Measurements from ENCODE around the gene PHACTR3. TPM values are rescaled to one million over a fixed set of nuclear protein-coding genes. Genes with fewer than 3 reads are reported as not detected.

PHACTR3 gene
- total RNA-seq, 1 experiment from 2014 or later: 10.0 TPM

DNA sequence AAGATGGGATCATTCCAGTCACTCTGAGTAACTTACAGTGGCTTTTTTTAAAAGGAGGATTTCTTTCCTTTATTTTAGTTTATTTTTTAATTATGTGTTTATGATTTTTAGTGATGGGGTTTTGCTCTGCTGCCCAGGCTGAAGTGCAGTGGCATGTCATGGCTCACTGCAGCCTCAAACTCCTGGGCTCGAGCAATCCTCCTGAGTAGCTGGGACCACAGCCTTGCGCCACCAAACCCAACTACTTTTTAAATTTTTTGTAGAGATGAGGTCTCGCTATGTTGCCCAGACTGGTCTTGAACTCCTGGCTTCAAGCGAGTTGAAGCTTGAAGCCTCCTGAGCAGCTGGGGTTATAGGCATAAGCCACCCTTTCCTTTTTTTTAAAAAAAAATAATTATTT is 31.8 kb upstream of the PHACTR3 start:
- TF ChIP-seq, protein P1, sequence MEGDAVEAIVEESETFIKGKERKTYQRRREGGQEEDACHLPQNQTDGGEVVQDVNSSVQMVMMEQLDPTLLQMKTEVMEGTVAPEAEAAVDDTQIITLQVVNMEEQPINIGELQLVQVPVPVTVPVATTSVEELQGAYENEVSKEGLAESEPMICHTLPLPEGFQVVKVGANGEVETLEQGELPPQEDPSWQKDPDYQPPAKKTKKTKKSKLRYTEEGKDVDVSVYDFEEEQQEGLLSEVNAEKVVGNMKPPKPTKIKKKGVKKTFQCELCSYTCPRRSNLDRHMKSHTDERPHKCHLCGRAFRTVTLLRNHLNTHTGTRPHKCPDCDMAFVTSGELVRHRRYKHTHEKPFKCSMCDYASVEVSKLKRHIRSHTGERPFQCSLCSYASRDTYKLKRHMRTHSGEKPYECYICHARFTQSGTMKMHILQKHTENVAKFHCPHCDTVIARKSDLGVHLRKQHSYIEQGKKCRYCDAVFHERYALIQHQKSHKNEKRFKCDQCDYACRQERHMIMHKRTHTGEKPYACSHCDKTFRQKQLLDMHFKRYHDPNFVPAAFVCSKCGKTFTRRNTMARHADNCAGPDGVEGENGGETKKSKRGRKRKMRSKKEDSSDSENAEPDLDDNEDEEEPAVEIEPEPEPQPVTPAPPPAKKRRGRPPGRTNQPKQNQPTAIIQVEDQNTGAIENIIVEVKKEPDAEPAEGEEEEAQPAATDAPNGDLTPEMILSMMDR (IDR thresholded peaks at IDR 0.05; ENCODE audit: unreplicated experiment): no peak
- Mint-ChIP-seq H3K36me3 (ENCODE audit: insufficient read depth, unreplicated experiment) (no peaks in the 10 kb centered on the region), H3K4me3 (ENCODE audit: low read depth, unreplicated experiment) (no peak overlapping the region), H3K27me3 (ENCODE audit: unreplicated experiment) (peaks cover 72% of the 10 kb centered on the region), H3K27ac (ENCODE audit: unreplicated experiment) (no peak overlapping the region), H3K9me3 (ENCODE audit: low read depth, unreplicated experiment) (no peaks in the 10 kb centered on the region), H3K4me1 (ENCODE audit: low read depth, unreplicated experiment) (no peaks in the 10 kb centered on the region)
- BruUV-seq (replicated peaks): no TSS peak
- CTCF ChIA-PET: interaction anchor here (0.7 to 1.6 kb wide), 2 partner anchors 12 to 19 kb away, joined by 3 to 5 read pairs; no protein-coding TSS in a partner anchor
- no peak for DNase-seq
- intact Hi-C loops (cut with micrococcal nuclease; ENCODE audit: unreplicated experiment): no loop called here

DNA sequence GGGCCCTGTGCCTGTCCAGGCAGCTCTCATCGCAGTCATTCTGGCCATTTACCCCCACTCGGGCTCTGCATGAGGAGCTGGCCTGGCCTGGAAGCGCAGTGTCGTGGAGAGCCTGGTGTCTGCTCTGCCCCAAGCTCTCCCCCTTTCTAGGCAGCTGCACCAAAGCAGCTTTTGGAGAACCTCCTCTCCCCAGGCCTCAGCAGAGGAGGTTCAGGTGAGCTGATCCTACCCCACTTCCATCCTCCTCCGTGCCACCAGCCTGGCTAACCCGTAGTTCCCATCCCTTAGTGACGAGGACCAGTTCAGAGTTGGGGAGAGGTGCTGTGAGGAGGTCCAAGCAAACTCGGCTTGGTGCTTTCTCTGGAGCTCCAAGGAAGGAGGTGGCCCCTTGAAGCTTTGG is 30.5 kb upstream of the PHACTR3 start:
- TF ChIP-seq, protein P1 (IDR thresholded peaks at IDR 0.05; ENCODE audit: unreplicated experiment): no peak
- Mint-ChIP-seq H3K27ac (ENCODE audit: unreplicated experiment) (no peak overlapping the region), H3K27me3 (ENCODE audit: unreplicated experiment) (peaks cover 59% of the 10 kb centered on the region), H3K4me3 (ENCODE audit: low read depth, unreplicated experiment) (no peak overlapping the region), H3K9me3 (ENCODE audit: low read depth, unreplicated experiment) (no peaks in the 10 kb centered on the region), H3K36me3 (ENCODE audit: insufficient read depth, unreplicated experiment) (no peaks in the 10 kb centered on the region), H3K4me1 (ENCODE audit: low read depth, unreplicated experiment) (no peaks in the 10 kb centered on the region)
- intact Hi-C loops (cut with micrococcal nuclease; ENCODE audit: unreplicated experiment): no loop called here
- no TSS peak for BruUV-seq (replicated peaks)
- CTCF ChIA-PET: interaction anchor here (1.6 kb wide), 1 partner anchor 13 kb away, joined by 5 read pairs; no protein-coding TSS in a partner anchor
- DNase-seq: no peak

DNA sequence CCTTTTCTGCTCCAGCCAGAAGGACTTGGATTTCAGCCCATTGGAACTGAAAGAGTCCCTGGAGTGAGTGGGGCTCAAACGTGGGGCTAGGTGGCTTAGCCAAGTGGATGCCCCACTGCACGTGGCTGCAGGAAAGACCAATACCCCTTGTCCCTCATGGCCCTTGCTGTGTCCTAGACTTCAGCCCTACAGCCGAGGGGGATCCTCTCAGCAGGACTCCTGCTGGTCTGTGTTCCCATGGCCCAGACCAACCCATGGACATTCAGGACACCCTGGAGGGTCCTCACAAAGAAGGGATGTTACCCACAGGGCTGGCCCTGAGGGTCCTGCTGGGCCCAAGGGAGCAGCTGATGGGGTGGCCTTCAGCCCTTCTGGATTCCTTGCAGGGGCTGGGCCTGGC is 30.0 kb upstream of the PHACTR3 start:
- Mint-ChIP-seq H3K27ac (ENCODE audit: unreplicated experiment) (no peak overlapping the region), H3K27me3 (ENCODE audit: unreplicated experiment) (peaks cover 54% of the 10 kb centered on the region), H3K36me3 (ENCODE audit: insufficient read depth, unreplicated experiment) (no peaks in the 10 kb centered on the region), H3K9me3 (ENCODE audit: low read depth, unreplicated experiment) (no peaks in the 10 kb centered on the region), H3K4me3 (ENCODE audit: low read depth, unreplicated experiment) (no peak overlapping the region), H3K4me1 (ENCODE audit: low read depth, unreplicated experiment) (no peaks in the 10 kb centered on the region)
- TF ChIP-seq, protein P1 (IDR thresholded peaks at IDR 0.05; ENCODE audit: unreplicated experiment): no peak
- no peak for DNase-seq
- no TSS peak for BruUV-seq (replicated peaks)
- CTCF ChIA-PET: interaction anchor here (1.6 kb wide), 1 partner anchor 14 kb away, joined by 5 read pairs; no protein-coding TSS in a partner anchor
- intact Hi-C loops (cut with micrococcal nuclease; ENCODE audit: unreplicated experiment): no loop called here

DNA sequence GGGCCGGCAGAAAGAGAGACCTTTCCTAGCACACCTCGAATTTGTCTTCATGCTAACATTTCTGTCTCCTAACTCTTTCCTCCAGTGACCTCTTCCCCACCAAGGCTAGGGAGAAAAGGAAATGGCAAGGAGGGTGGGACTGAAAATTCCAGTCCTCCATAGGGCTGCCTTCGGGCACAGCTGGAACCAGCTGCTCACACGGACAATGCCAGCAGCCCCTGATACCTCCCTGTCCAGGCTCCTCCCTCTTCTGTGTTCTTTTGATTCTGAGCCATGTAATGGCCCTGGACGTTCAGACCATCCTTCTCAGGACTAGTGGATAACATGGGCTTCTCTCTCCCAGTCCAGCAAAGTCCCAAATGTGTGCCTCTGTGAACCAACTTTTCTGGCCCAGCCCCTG is 29.1 kb upstream of the PHACTR3 start:
- no TSS peak for BruUV-seq (replicated peaks)
- H3K27me3 Mint-ChIP-seq (ENCODE audit: unreplicated experiment): peaks cover 47% of the 10 kb centered on the region
- TF ChIP-seq, protein P1 (IDR thresholded peaks at IDR 0.05; ENCODE audit: unreplicated experiment): no peak
- H3K4me1 Mint-ChIP-seq (ENCODE audit: low read depth, unreplicated experiment): no peaks in the 10 kb centered on the region
- intact Hi-C loops (cut with micrococcal nuclease; ENCODE audit: unreplicated experiment): no loop called here
- no peak overlapping the region for H3K27ac Mint-ChIP-seq (ENCODE audit: unreplicated experiment)
- DNase-seq: no peak
- H3K9me3 Mint-ChIP-seq (ENCODE audit: low read depth, unreplicated experiment): no peaks in the 10 kb centered on the region
- H3K4me3 Mint-ChIP-seq (ENCODE audit: low read depth, unreplicated experiment): no peak overlapping the region
- H3K36me3 Mint-ChIP-seq (ENCODE audit: insufficient read depth, unreplicated experiment): no peaks in the 10 kb centered on the region
- CTCF ChIA-PET: no interaction called here
